GM12891 (cell line): ENCODE measurements around the gene KIF1A.
"Not testable (repeated sequence)": the region's sequence is repeated elsewhere in the genome, so short reads cannot be mapped to it uniquely, and the experiment has no call there.

Experiments
- DNase-seq: peaks from one replicate; pipeline ENCODE4 v3.0.0; 2011; ENCODE audit warnings: low spot score; ENCODE audit not compliant: insufficient read length
- FAIRE-seq: peaks from 2 replicates; lab custom pipeline; 2011; peaks lifted over from hg19 to GRCh38; lab: Jason Lieb, UNC
- PAX5 ChIP-seq: IDR thresholded peaks from 2 replicates; pipeline ENCODE4 v1.6.1; 2011; ENCODE audit warnings: low read length, moderate library complexity, mild to moderate bottlenecking; ENCODE audit not compliant: insufficient read depth, severe bottlenecking
- POLR2A ChIP-seq: IDR thresholded peaks from 2 replicates; pipeline ENCODE4 v1.6.1; 2011; ENCODE audit warnings: low read depth, low read length, control low read depth
- POLR2AphosphoS5 ChIP-seq: IDR thresholded peaks from 2 replicates; pipeline ENCODE4 v1.6.1; 2011; ENCODE audit warnings: low read depth, low read length, control low read depth
- POU2F2 ChIP-seq: IDR thresholded peaks from 2 replicates; pipeline ENCODE4 v1.6.1; 2011; ENCODE audit warnings: low read depth, mild to moderate bottlenecking, control low read depth, low read length, moderate library complexity
- SPI1 ChIP-seq: IDR thresholded peaks from 2 replicates; pipeline ENCODE4 v1.6.1; 2011; ENCODE audit warnings: low read depth, low read length, control low read depth
- TAF1 ChIP-seq: IDR thresholded peaks from 2 replicates; pipeline ENCODE4 v1.6.1; 2011; ENCODE audit warnings: low read depth, low read length, control low read depth

Gene KIF1A

GRCh38 chr2:240692583-240693561 lies 127.1 kb downstream of the KIF1A start:
- FAIRE-seq: peak; percentile 52
- DNase-seq: not testable (repeated sequence)

- not testable (repeated sequence) for FAIRE-seq, DNase-seq
Observed at GRCh38 chr2:240691631-240692420, 128.2 kb downstream of the KIF1A start, which contains the start of gene AQP12A. AQP12A (plus strand) TSS chr2:240691866; CDS start chr2:240691914, 48 bp downstream.

GRCh38 chr2:240691075-240691427 lies 129.0 kb downstream of the KIF1A start:
- not testable (repeated sequence) for DNase-seq, FAIRE-seq

- FAIRE-seq: peak; percentile 54
- DNase-seq: not testable (repeated sequence)
Observed at GRCh38 chr2:240690421-240691074, 129.5 kb downstream of the KIF1A start.

- no peak for DNase-seq
- FAIRE-seq: no peak
- no peak for TF ChIP-seq POLR2AphosphoS5
- no peak for TF ChIP-seq POLR2A
- TF ChIP-seq TAF1: no peak
Observed at GRCh38 chr2:240689975-240690374, 130.0 kb downstream of the KIF1A start.

GRCh38 chr2:240688553-240688919 lies 131.5 kb downstream of the KIF1A start:
- FAIRE-seq (no peak), DNase-seq (no peak)

GRCh38 chr2:240687741-240688552 lies 132.1 kb downstream of the KIF1A start:
- TF ChIP-seq POLR2AphosphoS5: no peak
- no peak for TF ChIP-seq SPI1
- TF ChIP-seq TAF1: no peak
- no peak for TF ChIP-seq POLR2A
- TF ChIP-seq POU2F2: no peak
- TF ChIP-seq PAX5: no peak
- FAIRE-seq (no peak), DNase-seq (no peak)

More at GRCh38 chr2:240688553-240688919, 131.5 kb downstream of the KIF1A start:
- TF ChIP-seq TAF1 (no peak), POLR2A (no peak), SPI1 (no peak), POLR2AphosphoS5 (no peak), POU2F2 (no peak), PAX5 (no peak)

- FAIRE-seq: no peak
- DNase-seq: no peak
- no peak for TF ChIP-seq PAX5
- TF ChIP-seq TAF1: no peak
- TF ChIP-seq POLR2AphosphoS5: no peak
- TF ChIP-seq POU2F2: no peak
- TF ChIP-seq SPI1: no peak
Observed at GRCh38 chr2:240687045-240687740, 132.8 kb downstream of the KIF1A start.

GRCh38 chr2:240686460-240686859 lies 133.6 kb downstream of the KIF1A start:
- FAIRE-seq (no peak), DNase-seq (no peak)
- TF ChIP-seq POU2F2 (no peak), SPI1 (no peak), POLR2AphosphoS5 (no peak), PAX5 (no peak), TAF1 (no peak), POLR2A (no peak)
